Measurements from ENCODE around the gene CPA1. TPM values are rescaled to one million over a fixed set of nuclear protein-coding genes. Genes with fewer than 3 reads are reported as not detected.
"Not testable (repeated sequence)": the region's sequence is repeated elsewhere in the genome, so short reads cannot be mapped to it uniquely, and the experiment has no call there.

CPA1 gene
- polyA plus RNA-seq, 1 donor: 6.5 TPM

- DNase-seq (ENCODE audit: low read depth): no peak
Measured at GRCh38 chr7:130372402-130373165, 7.7 kb upstream of the CPA1 start.

GRCh38 chr7:130374507-130374906, 5.8 kb upstream of the CPA1 start:
- DNase-seq (ENCODE audit: low read depth): no peak

- DNase-seq (ENCODE audit: low read depth): not testable (repeated sequence)
Measured at GRCh38 chr7:130376461-130376860, 3.8 kb upstream of the CPA1 start.

DNA sequence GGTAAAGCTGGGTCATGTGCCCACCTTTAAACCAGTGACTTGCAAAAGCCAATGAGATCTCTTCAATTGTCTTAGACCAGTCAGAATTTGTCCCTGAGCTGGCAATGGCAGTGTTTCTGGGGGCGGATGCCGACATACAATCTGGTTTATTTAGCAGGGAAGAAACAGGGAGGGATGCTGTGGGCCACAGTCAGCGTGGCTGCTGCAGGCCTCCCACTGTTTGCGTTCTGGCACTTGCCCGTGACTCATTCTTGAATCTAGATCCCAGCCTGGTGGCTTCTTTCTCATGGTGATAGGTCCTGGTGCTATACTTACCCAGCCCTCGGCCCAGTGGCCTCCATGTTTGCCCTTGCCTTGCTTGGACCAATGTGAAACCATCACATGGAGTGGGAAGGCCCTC, 3.1 kb upstream of the CPA1 start:
- DNase-seq (ENCODE audit: low read depth): no peak

DNA sequence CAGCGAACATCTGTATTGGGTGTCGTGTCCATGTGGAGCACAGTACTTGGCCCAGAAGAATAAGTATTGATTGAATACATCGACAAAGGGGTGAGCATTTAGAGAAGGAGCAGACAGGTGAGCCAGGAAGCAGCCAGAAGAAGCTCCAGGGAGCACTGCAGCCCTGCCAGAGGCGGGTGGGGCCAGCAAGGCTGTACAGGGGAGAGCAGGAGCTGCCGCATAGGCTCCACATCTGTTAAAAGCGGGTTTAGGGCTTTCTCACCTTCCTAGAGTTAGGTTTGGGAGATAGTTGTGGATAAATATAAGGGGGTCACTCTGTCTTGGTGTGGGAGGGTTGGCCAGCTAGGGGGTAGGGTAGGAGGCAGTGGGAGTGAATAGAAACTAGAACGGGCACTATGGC, 1.3 kb upstream of the CPA1 start:
- no peak for DNase-seq (ENCODE audit: low read depth)

DNA sequence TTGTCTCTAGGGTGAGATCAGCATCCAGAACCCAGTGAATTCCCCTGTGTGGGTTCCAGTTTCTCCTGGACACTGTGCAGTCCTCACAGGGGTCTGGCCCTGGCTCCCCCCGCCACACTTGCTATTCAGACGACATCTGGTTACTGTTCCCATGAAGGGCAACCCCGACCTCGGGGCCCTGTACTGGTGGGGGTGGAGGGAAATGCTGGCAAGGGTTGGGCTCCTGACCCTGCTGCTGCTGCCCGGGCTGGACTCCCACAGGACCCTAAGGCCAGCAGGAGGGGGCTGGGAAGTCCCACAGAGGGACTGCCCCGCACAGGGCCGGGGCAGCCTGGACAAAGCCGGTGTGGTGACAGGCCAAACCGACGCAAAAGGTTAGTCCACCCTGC, 768 bp upstream of the CPA1 start:
- DNase-seq (ENCODE audit: low read depth): no peak

- DNase-seq (ENCODE audit: low read depth): no peak
Measured at GRCh38 chr7:130380861-130381455, 664 bp downstream of the CPA1 start.

DNA sequence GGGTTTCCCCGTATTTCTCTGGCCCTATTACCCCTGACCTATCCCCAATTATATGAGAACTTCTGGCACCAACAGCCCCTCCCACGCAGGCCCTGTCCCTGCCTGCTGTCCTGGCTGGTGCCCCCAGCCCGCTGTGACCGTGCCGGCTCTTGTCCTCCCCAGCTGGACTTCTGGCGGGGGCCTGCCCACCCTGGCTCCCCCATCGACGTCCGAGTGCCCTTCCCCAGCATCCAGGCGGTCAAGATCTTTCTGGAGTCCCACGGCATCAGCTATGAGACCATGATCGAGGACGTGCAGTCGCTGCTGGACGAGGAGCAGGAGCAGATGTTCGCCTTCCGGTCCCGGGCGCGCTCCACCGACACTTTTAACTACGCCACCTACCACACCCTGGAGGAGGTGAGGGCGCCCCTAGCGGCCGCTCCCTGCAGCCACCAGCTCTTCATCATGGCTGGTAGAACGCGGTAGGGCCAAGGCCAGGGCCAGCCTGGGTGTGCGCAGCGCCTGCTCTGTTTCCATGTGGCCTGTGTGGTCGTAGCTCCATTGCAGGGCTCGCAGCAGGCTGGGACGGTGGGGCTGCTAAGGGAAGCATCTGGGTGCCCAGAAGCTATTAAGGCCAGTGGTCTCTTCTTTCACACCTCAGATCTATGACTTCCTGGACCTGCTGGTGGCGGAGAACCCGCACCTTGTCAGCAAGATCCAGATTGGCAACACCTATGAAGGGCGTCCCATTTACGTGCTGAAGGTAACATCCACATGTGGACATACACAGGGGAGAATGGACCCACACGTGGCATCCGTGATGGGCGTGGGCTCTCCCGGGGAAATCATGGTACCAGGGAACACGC, 1.4 kb downstream of the CPA1 start:
- no peak for DNase-seq (ENCODE audit: low read depth)

- DNase-seq (ENCODE audit: low read depth): no peak
Measured at GRCh38 chr7:130383187-130383980, 3.1 kb downstream of the CPA1 start.

GRCh38 chr7:130384371-130384801, 4.1 kb downstream of the CPA1 start:
- no peak for DNase-seq (ENCODE audit: low read depth)

DNA sequence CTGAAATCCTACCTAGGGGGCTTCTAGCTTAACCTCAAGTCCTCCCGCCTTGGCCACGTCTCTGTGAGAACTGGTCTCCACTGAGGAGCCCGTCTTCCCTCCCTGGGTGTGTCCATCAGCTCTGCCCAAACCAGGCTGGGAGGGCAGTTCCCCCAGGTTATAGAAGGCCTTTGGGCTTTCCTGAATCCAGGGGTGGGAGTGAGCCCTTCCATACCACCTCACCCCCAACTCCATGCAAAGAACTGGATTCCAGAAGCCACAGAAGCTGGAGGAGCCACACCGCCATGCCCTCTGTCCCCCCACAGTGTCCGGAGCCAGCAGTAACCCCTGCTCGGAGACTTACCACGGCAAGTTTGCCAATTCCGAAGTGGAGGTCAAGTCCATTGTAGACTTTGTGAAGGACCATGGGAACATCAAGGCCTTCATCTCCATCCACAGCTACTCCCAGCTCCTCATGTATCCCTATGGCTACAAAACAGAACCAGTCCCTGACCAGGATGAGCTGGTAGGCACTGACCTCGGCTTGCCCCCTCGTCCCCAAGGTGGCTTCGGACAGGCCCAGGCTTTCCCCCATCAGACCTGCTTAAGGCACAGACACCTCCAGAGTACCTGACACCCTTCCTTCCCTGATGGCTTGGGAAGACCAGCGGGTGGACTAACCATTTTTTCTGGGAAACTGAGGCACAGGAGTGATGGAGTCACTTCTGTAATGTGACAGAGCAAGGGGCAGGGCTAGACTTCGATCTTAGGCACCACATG, 4.7 kb downstream of the CPA1 start:
- no peak for DNase-seq (ENCODE audit: low read depth)

- no peak for DNase-seq (ENCODE audit: low read depth)
Measured at GRCh38 chr7:130385600-130386066, 5.3 kb downstream of the CPA1 start.

GRCh38 chr7:130386876-130387275, 6.6 kb downstream of the CPA1 start:
- DNase-seq (ENCODE audit: low read depth): no peak

DNA sequence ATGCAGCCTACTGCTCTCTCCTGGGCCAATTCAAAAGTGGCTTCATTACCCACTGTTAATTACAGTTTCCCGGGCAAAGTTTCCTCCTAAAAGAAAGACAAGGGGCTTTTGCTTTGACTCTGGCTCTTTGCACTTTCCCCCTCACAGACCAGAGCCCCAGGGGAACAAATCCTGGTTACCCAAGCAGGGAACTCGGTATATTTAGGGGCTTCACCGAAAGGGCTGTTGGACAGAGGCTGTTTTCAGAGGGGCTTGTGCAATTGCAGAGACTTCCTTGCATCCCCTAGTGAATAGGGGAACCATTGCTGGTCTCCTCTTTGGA, 7.0 kb downstream of the CPA1 start:
- DNase-seq (ENCODE audit: low read depth): no peak

- DNase-seq (ENCODE audit: low read depth): no peak
Measured at GRCh38 chr7:130387628-130388403, 7.5 kb downstream of the CPA1 start.

GRCh38 chr7:130388671-130389070, 8.4 kb downstream of the CPA1 start:
- no peak for DNase-seq (ENCODE audit: low read depth)

GRCh38 chr7:130390486-130390885, 10.2 kb downstream of the CPA1 start:
- DNase-seq (ENCODE audit: low read depth): no peak

DNA sequence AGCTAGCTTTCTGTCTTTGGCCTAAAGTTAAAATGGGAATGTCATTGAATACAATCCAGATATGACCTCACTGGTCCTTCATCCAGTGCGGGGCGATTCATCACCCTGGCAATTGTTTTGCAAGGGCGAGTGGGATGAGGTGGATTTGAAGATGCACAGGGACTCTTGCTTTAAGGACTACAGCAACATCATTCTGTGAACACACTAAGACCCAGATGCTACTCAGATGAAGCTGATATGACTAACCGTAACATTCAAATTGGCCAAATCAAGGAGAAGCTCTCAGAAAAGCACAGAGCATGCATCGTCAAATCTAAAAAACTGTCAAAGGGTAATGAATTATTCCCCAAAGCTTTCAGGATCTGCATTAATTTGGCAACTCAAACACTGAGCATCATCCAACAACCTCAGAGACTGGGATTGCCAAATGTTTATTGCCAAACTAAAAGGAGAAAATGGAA, 12.8 kb downstream of the CPA1 start:
- no peak for DNase-seq (ENCODE audit: low read depth)

DNA sequence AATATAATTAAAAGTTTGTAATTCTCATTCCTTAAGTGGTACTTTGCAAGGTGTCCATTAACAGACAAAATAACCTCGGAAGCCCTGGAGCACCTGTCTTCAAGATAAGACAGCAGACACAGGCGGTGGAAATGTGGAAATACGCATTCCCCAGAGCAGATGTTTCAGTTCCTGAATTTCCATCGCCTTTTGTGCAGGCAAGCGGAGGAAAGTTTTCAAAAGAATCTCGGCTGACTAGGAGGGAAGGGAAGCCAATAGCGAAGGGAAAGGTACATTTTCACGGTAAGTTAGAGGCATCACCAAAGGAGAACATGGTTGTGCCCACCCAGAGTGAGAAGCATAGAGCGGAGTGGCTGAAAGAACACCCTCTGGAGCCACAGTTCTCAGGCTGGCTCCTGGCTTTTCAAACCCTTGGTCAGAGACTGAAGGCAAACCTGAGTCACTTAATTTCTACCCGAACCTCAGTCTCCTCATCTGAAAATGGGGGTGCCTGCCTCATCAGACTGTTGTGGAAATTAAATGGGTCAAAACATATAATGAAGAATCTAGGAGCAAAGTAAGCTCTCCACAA, 13.6 kb downstream of the CPA1 start:
- DNase-seq (ENCODE audit: low read depth): no peak
